NCI-H2227 (cell line): Measurements from ENCODE around the gene NFATC4.
A peak's percentile ranks its signal among the peaks of the same experiment; 100 is the strongest.

ENCODE experiments used
- DNase-seq: peaks from one replicate; lab custom pipeline; 2025; ENCODE audit not compliant: unreplicated experiment; lab: John Stamatoyannopoulos, UW

Gene NFATC4

DNA sequence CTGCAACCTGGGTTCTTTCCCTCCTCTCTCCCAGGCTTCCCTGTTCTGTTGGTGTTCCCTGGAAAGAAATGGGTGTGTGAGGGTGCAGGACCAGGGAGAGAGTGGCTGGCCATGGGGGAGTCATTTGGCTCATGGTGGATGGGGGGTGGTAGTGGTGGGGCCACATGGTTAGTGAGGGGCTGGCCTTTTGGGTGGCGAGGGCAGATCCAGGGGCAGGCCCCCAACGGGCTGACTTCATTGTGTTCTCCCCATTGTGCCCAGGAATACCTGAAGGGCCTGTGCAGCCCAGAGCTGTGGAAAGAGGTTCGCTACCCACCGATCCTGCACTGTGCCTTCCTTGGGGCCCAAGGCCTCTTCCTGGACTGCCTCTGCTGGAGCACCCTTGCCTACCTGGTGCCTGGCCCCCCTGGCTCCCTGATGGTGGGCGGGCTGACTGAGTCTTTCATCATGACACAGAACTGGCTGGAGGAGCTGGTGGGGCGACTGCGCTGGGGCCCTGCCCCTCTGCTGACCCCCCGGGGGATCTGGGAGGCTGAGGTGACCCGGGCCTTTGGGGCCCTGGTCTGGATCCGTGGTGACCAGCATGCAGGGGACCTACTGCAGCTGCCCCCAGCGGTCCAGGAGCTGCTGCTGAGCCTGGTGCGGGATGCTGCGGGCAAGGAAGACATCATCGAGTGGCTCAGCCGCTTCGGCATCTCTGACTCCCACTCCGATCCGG lies 39.8 kb downstream of the NFATC4 start:
- DNase-seq, result no peak

DNA sequence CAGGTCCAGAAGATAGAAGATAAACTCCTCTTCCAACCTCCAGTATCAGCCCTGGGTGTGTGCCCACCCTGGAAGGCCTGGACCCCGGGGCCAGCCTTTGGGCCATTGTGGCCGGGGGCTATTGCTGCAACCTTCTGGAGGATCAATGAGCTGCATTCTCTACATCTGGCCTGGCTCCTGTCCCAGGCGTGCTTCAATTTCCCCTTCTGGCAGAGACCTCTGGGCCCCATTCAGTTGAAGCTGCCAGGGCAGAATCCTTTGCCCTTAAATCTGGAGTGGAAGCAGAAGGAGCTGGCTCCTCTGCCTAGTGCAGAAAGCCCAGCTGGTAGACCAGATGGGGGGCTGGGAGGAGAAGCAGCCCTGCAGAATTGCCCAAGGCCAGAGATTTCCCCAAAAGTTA lies 40.8 kb downstream of the NFATC4 start:
- no peak for DNase-seq

DNA sequence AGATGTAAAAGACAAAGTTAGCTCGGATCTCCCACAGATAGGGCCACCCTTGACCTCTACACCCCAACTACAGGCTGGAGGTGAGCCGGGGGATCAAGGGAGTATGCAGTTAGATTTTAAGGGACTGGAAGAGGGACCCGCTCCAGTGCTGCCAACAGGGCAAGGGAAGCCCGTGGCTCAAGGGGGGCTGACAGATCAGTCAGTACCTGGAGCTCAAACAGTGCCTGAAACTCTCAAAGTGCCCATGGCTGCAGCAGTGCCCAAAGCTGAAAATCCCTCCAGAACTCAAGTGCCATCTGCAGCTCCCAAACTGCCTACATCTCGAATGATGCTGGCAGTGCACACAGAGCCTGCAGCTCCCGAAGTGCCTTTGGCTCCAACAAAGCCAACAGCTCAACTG lies 41.2 kb downstream of the NFATC4 start:
- DNase-seq, result no peak

DNA sequence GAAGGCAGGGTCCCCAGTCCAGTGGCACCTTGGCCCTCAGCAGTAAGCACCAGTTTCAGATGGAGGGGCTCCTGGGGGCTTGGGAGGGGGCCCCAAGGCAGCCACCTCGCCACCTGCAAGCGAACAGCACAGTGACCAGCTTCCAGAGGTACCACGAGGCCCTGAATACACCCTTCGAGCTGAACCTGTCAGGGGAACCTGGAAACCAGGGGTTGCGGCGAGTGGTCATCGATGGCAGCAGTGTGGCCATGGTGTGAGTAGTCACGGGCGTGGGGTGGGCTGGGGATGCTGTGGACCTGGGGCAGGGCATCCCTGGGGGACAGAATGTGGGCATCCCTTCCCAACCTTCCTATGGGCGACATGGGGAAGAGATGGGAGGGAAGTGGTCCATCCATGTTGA lies 42.0 kb downstream of the NFATC4 start:
- DNase-seq, result no peak

DNA sequence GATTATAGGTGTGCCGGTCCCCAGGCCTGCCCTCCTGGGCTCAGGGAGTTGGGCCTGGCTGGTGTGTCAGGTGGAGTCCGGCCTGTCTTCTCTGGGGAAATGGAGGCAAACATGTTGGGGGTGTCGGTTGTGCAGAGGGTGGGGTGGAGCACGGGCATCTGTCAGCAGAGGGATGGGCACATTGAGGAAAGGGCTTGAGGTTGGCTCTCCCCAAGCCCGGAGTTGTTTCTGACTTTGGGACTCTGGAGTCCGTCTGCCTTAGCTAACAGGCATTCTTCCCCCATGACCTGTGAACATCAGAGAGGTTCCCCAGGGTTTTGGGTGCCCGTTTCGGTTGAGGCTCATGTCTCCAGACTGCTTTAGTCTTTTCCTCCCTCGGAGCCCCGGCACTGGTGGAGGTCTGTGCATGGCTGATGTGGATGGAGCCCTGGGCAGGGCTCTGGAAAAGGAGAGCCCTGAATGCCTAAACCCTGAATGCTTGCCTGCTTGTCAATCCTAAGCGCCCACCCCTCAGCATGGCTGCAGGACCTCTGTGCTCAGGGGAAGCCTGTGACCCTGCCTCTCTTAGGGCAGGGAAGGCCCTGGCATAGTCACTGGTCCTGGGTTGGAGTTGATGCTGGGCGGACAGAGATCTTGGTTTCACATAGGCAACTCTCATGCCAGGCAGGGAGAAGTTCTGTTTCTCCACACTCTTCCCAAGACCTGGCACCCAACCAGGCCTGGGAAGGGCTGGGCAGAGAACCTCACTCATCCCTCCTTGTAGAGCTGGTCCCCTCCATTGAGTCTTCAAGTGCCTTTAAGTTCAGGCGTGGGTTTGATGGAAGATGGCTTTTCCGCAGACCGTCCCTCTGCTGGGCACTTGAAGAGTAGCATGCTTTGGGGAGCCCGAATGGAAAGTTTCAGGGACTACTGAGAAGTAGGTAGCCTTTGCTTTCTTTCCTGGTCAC lies 43.7 kb downstream of the NFATC4 start:
- peak; percentile 51 for DNase-seq

DNA sequence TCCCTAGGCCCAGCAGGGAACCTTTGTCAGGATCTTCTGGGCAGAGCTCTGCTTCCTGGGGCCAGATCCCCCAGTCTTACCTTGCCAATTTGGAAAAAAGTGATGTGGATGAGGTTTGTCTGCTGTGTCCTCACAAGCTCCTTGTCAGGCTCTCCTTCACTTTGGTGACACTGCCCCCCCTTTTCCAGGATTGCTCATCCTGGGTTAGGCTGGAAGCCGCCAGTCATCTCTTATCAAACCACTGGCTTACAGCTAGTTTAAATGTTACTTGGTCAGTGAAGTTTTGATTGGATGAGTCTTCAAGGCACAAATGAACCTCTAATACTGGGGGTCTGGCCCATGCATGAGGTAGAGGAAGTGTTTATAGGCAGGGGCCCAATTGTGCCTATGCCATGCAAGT lies 46.1 kb downstream of the NFATC4 start:
- DNase-seq, result no peak

DNA sequence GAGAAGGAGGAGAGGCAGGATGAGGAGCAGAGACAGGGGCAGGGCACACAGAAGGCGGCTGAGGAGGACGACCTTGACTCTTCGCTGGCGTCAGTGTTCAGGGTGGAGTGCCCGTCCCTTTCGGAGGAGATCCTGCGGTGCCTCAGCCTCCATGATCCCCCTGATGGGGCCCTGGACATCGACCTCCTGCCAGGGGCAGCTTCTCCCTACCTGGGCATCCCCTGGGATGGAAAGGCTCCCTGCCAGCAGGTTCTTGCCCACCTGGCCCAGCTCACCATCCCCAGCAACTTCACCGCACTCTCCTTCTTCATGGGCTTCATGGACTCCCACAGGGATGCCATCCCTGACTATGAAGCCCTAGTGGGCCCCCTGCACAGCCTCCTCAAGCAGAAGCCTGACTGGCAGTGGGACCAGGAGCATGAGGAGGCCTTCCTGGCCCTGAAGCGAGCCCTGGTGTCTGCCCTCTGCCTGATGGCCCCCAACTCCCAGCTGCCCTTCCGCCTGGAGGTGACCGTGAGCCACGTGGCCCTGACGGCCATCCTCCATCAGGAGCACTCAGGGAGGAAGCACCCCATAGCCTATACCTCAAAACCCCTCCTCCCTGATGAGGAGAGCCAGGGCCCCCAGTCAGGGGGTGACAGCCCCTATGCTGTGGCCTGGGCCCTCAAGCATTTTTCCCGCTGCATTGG lies 46.9 kb downstream of the NFATC4 start:
- no peak for DNase-seq

DNA sequence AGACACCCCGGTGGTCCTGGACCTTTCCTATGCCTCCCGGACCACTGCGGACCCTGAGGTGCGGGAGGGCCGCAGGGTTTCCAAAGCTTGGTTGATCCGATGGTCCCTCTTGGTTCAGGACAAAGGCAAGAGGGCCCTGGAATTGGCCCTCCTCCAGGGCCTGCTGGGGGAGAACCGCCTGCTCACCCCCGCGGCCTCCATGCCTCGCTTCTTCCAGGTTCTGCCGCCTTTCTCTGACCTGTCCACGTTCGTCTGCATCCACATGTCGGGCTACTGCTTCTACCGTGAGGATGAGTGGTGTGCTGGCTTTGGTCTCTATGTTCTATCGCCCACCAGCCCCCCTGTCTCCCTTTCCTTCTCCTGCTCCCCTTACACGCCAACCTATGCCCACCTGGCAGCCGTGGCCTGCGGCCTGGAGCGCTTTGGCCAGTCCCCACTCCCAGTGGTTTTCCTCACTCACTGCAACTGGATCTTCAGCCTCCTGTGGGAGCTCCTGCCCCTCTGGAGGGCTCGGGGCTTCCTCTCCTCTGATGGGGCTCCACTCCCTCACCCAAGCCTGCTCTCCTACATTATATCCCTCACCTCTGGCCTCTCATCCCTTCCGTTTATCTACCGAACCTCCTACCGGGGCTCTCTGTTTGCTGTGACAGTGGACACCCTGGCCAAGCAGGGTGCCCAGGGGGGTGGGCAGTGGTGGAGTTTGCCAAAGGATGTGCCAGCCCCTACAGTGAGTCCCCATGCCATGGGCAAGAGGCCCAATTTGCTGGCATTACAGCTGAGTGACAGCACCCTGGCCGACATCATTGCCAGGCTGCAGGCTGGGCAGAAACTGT lies 47.7 kb downstream of the NFATC4 start:
- DNase-seq, result no peak

DNA sequence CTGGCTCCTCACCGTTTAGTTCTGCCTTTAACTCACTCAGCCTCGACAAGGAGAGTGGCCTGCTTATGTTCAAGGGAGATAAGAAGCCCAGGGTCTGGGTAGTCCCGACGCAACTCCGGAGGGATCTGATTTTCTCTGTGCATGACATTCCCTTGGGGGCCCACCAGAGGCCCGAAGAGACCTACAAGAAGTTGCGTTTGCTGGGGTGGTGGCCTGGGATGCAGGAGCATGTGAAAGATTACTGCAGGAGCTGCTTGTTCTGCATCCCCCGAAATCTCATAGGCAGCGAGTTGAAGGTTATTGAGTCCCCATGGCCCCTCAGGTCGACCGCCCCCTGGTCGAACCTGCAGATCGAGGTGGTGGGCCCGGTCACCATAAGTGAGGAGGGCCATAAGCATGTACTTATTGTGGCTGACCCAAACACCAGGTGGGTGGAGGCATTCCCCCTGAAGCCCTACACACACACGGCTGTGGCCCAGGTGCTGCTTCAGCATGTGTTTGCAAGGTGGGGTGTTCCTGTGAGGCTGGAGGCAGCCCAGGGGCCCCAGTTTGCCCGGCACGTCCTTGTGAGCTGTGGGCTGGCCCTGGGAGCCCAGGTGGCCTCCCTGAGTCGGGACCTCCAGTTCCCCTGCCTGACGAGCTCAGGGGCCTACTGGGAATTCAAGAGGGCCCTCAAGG lies 48.4 kb downstream of the NFATC4 start:
- DNase-seq, result no peak

DNA sequence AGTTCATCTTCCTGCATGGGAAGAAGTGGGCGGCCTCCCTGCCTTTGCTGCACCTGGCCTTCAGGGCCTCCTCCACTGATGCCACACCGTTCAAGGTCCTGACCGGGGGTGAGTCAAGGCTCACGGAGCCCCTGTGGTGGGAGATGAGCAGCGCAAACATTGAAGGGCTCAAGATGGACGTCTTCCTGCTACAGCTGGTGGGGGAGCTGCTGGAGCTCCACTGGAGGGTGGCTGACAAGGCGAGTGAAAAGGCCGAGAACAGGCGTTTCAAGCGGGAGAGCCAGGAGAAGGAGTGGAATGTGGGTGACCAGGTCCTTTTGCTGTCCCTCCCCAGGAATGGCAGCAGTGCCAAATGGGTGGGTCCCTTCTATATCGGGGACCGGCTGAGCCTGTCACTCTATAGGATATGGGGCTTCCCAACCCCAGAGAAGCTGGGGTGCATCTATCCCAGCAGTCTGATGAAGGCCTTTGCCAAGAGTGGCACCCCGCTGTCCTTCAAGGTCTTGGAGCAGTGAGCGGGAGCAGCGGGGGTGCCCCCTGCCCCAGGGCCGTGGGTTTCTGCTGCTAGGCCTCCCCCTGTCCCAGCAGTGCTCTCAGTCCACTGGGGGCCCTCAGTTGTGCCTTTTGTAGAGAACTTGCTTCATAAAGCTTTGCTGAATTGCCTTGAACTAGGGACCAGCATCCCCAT lies 49.1 kb downstream of the NFATC4 start:
- no peak for DNase-seq

DNA sequence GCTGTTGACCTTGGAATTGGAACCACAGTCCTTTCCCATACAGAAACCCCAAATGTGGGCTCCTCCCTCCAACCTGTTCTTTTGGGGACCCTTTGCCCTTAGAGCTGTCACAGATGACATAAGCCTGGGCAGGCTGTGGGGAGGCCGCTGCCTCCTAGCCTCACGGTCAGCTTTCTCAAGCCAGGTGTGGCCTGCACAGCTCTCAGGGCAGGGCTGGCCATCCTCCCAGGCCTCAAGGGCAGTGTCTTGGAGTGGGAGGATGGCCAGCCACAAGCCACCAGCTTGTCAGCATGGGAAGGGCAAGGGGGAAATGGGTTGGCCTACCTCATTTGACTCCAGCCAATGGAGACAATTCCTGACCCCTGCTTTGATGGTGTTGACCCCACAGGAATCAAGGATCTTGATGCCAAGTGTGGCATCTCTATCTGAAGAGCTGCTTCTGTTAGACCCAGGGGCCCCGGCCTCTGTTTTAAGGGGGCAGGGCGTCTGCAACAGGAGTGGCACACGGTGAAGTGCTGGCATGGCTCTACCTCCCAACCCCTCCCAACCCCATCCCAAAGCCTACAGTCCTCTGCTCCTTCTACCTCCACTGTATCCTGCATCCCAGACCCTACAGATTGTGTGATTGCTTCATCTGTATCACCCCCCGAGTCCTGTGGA lies 50.0 kb downstream of the NFATC4 start:
- DNase-seq, result no peak

DNA sequence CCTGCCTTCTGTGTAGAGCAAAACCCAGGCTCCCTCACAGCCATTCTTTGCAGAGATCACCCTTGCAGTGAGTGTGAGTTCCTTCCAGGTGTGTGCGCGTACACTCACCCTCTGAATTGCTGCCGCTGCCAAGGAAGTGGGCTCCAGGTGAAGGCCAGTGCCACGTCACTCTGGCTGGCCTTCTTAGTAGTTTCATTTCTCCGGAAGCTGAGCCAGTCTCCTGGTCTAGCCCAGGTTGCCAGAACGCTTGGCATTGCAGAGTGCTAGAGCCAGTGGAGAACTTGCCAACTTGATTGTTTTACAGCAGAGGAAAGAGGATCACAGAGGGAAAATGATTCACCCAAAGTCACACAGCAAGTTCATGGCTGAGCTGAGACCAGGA lies 50.5 kb downstream of the NFATC4 start:
- no peak for DNase-seq

DNA sequence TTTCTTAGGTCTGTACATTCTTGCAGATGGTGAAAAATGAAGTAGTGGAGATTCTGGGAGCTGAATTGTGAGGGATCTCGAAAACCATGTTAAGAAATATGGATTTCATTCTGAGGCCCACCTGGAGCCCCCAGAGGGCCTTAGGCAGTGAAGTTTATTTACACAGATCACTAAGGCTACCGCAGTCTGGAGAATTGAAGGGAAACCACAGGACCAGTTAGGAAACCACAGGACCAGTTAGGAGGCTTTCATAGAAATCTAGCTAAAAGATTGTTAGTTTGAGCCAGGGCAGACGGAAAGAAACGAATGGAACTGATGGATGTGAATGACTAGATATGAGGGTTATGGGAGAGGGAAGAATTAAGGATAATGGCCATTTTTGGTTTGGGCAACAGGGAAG lies 54.3 kb downstream of the NFATC4 start:
- no peak for DNase-seq

DNA sequence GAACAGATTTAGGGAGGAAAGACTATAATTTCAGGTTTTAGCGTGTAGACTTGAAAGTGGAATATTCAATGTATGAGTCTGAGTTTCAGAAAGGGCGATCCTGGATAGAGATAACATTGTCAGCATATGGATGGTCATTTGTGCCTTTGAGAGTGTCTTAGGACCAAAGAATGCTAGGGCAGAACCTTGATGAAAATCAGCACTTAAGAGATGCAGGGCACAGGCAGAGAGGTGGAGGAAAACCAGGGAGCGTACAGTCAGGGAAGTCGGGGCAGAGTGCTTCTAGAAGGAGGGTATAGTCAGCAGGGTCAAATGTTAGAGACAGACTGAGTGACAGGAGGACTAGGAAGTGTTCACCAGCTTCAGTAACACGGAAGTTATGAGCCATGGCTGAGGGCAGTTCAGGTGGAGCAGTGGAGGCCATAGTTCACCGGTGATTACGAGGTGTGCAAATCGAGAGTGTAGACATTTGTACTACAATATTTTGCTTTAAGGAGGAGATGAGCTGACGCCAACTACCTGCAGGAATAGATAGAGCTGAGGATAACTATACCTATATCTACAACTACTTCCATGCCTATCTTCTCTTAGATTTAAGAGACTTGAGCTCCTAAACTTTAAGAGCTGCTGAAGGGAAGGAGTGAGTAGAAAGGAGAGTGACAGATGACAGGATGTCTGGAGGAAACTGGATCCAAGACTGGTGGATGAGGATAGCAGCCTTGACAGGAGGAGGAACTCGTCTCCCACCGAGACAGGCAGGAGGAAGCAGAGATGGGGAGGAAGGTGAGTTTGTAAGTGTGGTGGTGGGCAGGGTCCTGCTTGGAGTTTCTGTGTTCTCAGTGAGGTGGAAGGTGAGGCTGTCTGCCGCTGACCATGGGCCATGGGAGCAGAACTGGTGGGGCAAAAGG lies 55.0 kb downstream of the NFATC4 start:
- DNase-seq, result no peak

DNA sequence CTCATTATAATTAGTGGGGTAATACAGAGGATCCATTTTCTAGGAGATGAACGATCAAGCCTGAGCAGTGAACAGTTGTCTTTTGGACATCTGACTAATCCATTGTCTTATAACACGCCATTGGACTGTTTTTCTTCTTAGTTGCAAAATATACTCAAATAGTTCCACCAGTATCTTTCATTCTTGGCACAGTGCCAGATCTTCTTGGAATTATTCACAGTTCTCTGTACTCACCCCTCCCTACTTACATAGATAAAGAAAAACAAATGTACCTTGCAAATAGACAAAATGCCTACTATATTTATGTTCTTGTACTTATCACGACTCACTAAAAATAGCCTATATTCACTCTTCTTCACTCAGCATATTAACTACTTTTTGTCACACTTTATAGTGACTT lies 57.7 kb downstream of the NFATC4 start:
- DNase-seq, result peak; percentile 38

DNA sequence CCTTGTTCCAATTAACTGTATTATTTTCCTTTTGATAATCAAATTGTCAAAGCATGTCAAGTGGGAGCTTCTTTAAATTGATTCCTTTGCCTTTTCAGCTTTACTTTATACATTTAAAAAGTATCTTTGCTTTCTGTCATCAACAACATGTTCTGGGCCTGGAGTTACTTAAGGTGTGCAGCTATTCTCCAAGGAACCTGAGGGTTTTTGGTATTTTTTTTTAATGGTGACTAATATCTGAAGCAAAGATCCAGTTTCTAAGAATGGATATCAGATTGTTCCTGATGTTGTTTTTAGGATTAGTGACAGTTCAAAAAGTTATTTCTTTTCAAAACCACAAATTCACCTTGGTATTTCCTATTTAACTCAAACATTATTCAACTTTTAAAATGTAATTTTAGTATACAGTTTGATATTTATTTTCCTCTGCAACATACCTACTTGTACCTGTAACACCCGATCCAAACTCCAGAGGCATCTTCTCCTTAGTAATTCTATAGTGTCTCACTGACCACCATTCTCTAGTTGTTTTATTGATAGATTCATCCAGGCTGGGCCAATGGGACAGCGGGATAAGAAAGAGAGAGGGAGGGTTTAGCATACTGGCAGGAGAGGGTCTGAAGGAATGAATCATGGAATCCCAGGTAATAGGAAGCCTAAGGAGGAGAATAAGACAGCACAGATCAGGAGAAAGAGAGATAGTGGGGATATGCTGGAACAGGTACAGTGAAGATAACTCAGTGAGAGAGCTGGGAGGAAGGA lies 58.3 kb downstream of the NFATC4 start:
- no peak for DNase-seq

DNA sequence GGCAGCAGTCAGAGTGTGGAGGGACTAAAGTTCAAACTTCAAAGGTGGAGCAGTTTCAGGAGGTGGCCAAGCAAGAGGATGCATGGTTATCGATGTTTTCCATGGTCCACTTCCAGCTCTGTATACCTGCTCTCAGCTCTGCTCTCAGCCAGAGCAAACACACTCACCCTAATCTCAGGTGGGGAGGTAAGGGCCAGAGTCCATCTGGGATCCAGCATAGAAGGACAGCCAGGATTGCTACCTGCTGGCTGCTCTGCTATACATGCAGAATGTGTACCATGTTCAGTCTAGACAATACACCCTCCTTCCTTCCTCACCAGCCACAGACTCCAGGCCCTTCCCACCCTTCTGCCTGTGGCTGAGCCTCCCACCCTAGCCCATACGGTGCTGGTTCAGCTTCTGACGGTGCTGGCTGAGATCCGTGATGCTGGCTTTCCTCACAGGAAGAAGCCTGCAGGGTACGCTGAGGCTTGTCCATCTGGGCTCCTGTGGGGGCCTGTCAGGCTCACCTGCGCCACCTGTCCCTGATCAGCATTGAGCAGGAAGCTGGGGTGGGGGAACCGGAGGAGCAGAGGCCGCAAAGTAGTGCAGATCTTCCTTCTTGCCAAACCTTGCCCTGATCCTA lies 59.0 kb downstream of the NFATC4 start:
- DNase-seq, result no peak
